Body of pancreas (tissue), 4 donors: Measurements from ENCODE around the gene BAHCC1. TPM values are rescaled to one million over a fixed set of nuclear protein-coding genes. Genes with fewer than 3 reads are reported as not detected.

ENCODE experiments used
- ATAC-seq: fragments of 150-250 bp; one replicate; pipeline ENCODE4 v1.9.1; 2016
- DNase-seq, 4 donors: peaks; one replicate each; pipeline ENCODE4 v3.0.0-alpha.2; 2019
- H3K27ac ChIP-seq, 4 donors: fragments of 200-600 bp; sonication (generic); 1 replicate in 3 of 4; 2 replicates in 1 of 4; pipeline versions ENCODE4 v1.5.1 to v1.6.1; 2016 to 2019; ENCODE audit warnings: mild to moderate bottlenecking in 1 of 4, mixed read lengths in 1 of 4, moderate library complexity in 1 of 4
- H3K27me3 ChIP-seq, 2 donors: fragments of 200-600 bp; sonication (generic); one replicate each; pipeline ENCODE4 v1.6.0; 2016; ENCODE audit warnings: mild to moderate bottlenecking in 1 of 2
- H3K36me3 ChIP-seq, 2 donors: fragments of 200-600 bp; sonication (generic); replicated peaks in 1 of 2; 2 replicates each; pipeline ENCODE4 v1.5.1; 2016; ENCODE audit warnings: low read depth in 2 of 2; ENCODE audit not compliant: insufficient read depth in 1 of 2
- H3K4me1 ChIP-seq: fragments of 200-600 bp; sonication (generic); one replicate; pipeline ENCODE4 v1.6.0; 2016
- H3K4me3 ChIP-seq, 2 donors: fragments of 200-600 bp; sonication (generic); 1 replicate in 1 of 2; 2 replicates in 1 of 2; pipeline ENCODE4 v1.5.1; 2016 to 2019
- H3K9me3 ChIP-seq, 3 donors: fragments of 200-600 bp; sonication (generic); 1 replicate in 2 of 3; 2 replicates in 1 of 3; pipeline ENCODE4 v1.5.1; 2016
- POLR2A ChIP-seq, 3 donors: fragments of 450-650 bp; IDR thresholded peaks; one replicate each; pipeline ENCODE4 v1.6.1; 2016; ENCODE audit warnings: antibody characterized with exemption in 3 of 3, mild to moderate bottlenecking in 2 of 3
- WGBS, 2 donors: methylation state at CpG; one replicate each; pipeline ENCODE4 v1.1.5; 2017; 5-methylcytosine and 5-hydroxymethylcytosine counted together
- intact Hi-C: fragments of 100-400 bp; cut with DNase I; formaldehyde crosslinking; loops from one replicate; pipeline ENCODE4 v1.15.1; 2023
- total RNA-seq, 2 donors: library from RNA; depleted of rRNA; stranded (reverse); fragments of >200 nt; gene quantifications; one replicate each; pipeline ENCODE4 v1.1.0, GENCODE V29; 2016
- TF ChIP-seq, protein P1 (sequence below), 7 experiments: fragments of 450-650 bp in 4 of 7; fragments of 200-600 bp in 3 of 7; sonication (generic) in 3 of 7; IDR thresholded peaks; one replicate each; pipeline ENCODE4 v1.5.1; 2016 to 2019; ENCODE audit warnings: antibody characterized with exemption in 7 of 7

BAHCC1 gene
- total RNA-seq, 2 donors from 2014 or later: 5.7 to 14.8 TPM

DNA sequence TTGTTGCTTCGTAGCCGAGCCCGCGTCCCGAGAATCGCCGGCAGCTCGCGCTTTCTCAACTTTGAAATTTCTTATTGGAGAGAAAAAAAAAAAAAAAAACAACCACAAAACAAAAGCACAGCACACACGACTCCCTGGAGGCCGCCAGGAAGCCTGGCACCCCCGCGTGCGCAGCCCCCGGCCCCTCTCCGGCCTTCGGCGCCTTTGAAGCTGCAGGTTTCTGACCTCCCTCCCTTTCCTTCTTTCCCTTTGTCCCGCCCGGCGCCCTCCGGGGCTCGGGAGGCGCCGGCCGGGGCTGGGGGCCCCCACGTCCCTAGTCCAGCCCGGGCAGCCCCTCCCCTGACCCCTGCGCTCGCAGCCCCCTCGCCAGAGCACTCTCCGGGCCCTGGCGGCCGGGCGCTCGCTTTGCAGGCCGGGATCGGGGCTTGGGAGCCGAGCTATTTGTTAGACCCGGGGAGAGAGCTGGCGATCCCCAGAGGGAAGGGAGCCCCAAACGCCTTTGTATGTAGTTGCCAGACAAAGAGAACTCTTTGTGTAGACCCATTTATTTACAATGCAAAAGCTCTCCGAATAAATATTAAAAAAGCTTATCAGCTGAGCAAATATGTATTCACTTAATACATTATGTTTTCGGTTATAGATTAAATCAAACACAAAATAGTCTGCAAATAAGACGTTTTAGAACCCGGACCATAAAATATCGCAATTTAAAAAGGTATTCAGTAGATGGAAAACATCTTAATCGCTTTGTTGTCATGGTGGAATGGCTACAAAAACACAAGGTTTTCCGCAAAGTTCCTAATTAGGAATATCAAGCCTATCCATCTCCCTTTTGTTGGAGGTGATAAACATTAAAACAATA, 2.3 kb downstream of the BAHCC1 start:
- DNase-seq (peak in 2 of 4 donors; percentile 60 to 64), ATAC-seq (no peak)
- Histone ChIP-seq H3K36me3 (no peaks in the 10 kb centered on the region), H3K9me3 (no peaks in the 10 kb centered on the region), H3K4me1 (peaks cover 55% of the 10 kb centered on the region), H3K27me3 (no peaks in the 10 kb centered on the region), H3K27ac (peak overlapping the region; percentile 83 to 93 (median 88)), H3K4me3 (peak overlapping the region in 1 of 2 donors; percentile 24)
- 2 to 3% methylated on average over 39 to 49 of the region's 49 CpGs for WGBS, 2 donors
- intact Hi-C loops: no loop called here
- no peak for TF ChIP-seq POLR2A (IDR thresholded peaks at IDR 0.05)
- TF ChIP-seq, protein P1, sequence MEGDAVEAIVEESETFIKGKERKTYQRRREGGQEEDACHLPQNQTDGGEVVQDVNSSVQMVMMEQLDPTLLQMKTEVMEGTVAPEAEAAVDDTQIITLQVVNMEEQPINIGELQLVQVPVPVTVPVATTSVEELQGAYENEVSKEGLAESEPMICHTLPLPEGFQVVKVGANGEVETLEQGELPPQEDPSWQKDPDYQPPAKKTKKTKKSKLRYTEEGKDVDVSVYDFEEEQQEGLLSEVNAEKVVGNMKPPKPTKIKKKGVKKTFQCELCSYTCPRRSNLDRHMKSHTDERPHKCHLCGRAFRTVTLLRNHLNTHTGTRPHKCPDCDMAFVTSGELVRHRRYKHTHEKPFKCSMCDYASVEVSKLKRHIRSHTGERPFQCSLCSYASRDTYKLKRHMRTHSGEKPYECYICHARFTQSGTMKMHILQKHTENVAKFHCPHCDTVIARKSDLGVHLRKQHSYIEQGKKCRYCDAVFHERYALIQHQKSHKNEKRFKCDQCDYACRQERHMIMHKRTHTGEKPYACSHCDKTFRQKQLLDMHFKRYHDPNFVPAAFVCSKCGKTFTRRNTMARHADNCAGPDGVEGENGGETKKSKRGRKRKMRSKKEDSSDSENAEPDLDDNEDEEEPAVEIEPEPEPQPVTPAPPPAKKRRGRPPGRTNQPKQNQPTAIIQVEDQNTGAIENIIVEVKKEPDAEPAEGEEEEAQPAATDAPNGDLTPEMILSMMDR (IDR thresholded peaks at IDR 0.05): peak in 6 of 7 experiments; percentile 16 to 37 (median 26)

DNA sequence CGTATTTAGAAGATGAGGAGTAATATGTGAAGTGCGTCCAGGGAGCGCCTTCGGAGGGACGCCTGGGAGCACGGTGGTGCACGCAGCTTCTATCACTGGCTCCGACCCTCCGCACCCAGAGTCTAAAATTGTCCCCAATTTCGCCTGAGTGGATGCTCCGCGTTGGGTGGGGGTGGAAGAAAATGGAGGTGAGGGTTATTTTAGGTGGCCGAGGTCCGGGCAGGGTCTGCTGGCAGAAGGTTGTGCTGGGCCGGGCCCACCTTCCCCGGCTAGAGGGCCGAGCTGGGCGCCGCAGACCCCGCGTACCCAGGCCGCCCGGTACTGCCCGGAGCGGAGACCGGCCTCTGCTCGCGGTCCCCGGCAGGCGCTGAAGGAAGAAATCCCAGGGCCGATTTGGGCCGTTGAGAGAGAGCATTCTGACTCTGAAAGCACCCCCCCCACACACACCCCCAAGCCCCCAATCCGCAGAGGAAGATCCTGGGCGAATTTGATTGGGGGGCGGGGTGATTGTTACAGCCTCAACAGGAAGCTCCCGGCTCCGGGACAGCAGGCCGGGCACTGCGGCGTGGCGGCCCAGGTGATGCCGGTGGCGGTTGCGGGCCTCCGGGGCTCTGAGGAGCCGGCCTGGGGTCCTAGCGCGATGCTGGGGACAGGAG, 3.0 kb downstream of the BAHCC1 start:
- ATAC-seq: no peak
- 34 to 46% methylated on average over 33 to 42 of the region's 48 CpGs for WGBS, 2 donors
- Histone ChIP-seq H3K4me3 (peak overlapping the region in 1 of 2 donors; percentile 3), H3K4me1 (peaks cover 52% of the 10 kb centered on the region), H3K36me3 (no peaks in the 10 kb centered on the region), H3K27me3 (no peaks in the 10 kb centered on the region), H3K27ac (peak overlapping the region; percentile 34 to 93 (median 88)), H3K9me3 (no peaks in the 10 kb centered on the region)
- intact Hi-C loops: no loop called here
- peak in 1 of 3 donors; percentile 17 for TF ChIP-seq POLR2A (IDR thresholded peaks at IDR 0.05)
- TF ChIP-seq, protein P1 (IDR thresholded peaks at IDR 0.05): no peak
- DNase-seq: peak in 2 of 4 donors; percentile 30 to 55

DNA sequence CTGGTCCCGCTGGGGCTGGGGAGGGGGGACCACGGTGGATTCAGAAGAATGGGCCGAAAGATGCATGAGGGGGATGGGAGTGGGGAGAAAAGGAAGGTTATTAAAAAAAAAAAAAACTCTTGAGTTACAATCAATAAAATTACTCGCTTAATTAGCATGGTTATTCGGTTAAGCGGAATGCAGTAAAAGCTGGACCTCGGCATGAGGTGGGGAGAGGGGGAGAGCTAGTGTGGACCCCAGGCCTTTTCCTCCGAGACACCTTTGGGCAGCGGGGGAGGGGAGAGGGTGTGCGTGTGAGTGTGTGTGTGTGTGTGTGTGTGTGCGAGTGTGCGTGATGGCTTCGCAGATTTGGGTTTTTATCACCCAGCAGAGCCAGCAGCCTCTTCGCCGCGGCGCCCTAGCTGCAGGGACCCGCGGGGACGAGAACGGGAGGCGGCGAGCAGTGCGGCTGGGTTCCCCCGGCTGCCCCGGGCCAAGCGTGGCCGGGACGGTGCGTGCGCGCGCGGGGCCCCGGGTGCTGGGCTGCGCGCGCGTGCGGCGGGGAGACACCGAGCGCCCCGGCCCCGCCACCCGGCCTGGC, 3.7 kb downstream of the BAHCC1 start:
- no peaks in the 10 kb centered on the region for H3K27me3 ChIP-seq
- intact Hi-C loops: no loop called here
- DNase-seq (peak in 1 of 4 donors; percentile 36), ATAC-seq (no peak)
- H3K4me3 ChIP-seq: peak overlapping the region in 1 of 2 donors; percentile 3
- 5 to 21% methylated on average over 15 to 25 of the region's 46 CpGs for WGBS, 2 donors
- H3K36me3 ChIP-seq: no peaks in the 10 kb centered on the region
- no peaks in the 10 kb centered on the region for H3K9me3 ChIP-seq
- no peak for TF ChIP-seq POLR2A (IDR thresholded peaks at IDR 0.05)
- TF ChIP-seq, protein P1 (IDR thresholded peaks at IDR 0.05): peak in 1 of 7 experiments; percentile 23
- peaks cover 52% of the 10 kb centered on the region for H3K4me1 ChIP-seq
- peak overlapping the region; percentile 52 to 93 (median 88) for H3K27ac ChIP-seq

DNA sequence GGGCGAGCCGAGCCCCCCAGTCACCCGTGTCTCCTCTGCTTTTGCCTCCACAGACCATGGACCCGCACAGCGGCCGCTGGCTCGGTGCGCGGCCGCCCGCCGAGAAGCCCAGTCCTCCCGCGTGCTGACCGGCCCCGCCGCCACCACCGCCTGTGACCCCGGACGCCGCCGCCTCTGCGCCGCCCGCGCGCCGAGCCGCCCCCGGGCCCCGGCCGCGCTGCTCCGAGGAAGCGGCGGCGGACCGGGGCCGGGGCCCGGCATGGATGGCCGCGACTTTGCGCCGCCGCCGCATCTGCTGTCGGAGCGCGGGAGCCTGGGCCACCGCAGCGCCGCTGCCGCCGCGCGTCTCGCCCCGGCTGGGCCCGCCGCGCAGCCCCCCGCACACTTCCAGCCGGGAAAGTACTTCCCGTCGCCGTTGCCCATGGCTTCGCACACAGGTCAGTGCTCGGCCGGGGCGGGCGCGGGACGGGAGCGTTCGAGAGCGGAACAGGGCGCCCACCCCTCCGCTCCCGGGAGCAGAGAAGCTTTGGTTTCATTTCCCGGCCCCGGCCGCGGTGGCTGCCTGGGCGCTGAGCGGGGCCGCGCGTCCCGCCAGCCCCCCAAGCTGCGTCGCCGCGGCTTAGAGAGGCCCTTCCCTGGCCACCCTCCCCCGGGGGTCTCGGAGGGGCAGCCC, 4.4 kb downstream of the BAHCC1 start:
- intact Hi-C loops: loop anchor here (10.0 kb wide), 1 partner anchor 75 kb away; no protein-coding TSS in a partner anchor
- Histone ChIP-seq H3K36me3 (no peaks in the 10 kb centered on the region), H3K27me3 (no peaks in the 10 kb centered on the region), H3K4me3 (peak overlapping the region; percentile 50 to 57), H3K4me1 (peaks cover 51% of the 10 kb centered on the region), H3K9me3 (no peaks in the 10 kb centered on the region), H3K27ac (peak overlapping the region; percentile 52 to 93 (median 88))
- 0% methylated on average over 90 of the region's 95 CpGs; no CpG with 5 or more reads in 1 of the 2 donors for WGBS, 2 donors
- ATAC-seq: no peak
- peak in 1 of 3 donors; percentile 22 for TF ChIP-seq POLR2A (IDR thresholded peaks at IDR 0.05)
- TF ChIP-seq, protein P1 (IDR thresholded peaks at IDR 0.05): no peak
- DNase-seq: peak in 2 of 4 donors; percentile 42 to 48
